ENCODE data around the gene YBEY. TPM values are rescaled to one million over a fixed set of nuclear protein-coding genes. Genes with fewer than 3 reads are reported as not detected.

YBEY gene
- total and polyA plus RNA-seq, 2 of the 13 experiments (the other 11 are each of a cell fraction or from before 2014, with no cell fraction given), result 6.5 to 8.9 TPM

DNA sequence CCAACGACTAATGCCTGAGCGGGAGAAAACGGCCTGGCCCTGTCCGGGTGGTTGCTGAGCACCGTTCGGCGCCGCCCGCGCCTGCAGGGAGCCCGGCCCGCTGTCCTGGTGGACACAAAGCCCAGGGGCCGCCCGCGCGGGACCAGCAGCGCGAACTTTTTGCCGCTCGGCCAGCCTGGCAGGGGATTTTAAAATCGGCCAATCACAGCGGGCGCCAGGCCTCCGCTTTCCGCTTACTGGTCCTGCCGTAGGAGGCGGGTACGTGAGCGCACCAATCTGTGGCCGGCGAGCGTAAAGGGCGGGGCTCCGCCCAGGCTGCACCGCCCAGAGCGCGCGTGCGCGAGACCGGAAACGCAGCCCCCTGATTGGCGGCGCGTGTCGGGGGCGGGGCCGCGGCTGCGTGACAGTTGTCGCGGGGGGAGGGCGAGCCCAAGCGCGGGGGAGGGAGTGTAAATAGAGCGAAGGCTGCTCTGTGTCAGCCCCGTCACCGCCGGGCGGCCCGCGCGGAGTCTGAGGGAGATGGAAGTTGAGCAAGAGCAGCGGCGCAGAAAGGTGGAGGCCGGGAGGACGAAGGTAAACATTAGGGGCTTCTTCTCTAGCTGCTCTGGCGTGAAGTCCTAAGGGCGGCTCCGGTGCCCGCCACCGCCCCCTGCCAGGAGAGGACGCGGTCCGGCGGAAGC, 37.7 kb downstream of the YBEY start, which contains the start of the genes C21orf58 and PCNT (continued):
- TF ChIP-seq, protein P1, sequence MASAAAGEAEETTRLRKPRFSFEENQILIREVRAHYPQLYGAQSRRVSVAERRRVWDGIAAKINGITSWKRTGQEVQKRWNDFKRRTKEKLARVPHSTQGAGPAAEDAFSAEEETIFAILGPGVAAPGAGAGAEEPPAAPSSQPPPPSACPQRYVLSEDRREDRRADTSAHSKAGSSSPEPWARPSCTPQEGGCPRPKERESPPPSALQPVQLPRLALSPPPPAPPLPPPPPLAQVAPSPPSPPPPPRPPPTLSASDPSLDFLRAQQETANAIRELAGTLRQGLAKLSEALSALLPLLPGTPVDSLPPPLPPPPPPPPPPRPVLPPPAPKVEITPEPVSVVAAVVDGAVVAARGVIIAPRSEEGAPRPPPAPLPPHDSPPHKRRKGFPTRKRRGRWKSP (CRISPR knock-in tag; IDR thresholded peaks at IDR 0.05), result peak; percentile 93
- TF ChIP-seq, protein P2, sequence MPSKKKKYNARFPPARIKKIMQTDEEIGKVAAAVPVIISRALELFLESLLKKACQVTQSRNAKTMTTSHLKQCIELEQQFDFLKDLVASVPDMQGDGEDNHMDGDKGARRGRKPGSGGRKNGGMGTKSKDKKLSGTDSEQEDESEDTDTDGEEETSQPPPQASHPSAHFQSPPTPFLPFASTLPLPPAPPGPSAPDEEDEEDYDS (CRISPR knock-in tag; IDR thresholded peaks at IDR 0.05), result peak; percentile 73
- TF ChIP-seq KAT7 (CRISPR knock-in tag; IDR thresholded peaks at IDR 0.05; ENCODE audit: borderline replicate concordance) (0 out of 2 replicates have a peak, but pooled peaks have one; percentile 10), ZFP90 (CRISPR knock-in tag; IDR thresholded peaks at IDR 0.05; ENCODE audit: borderline replicate concordance) (no peak), ZEB1 (IDR thresholded peaks at IDR 0.05; ENCODE audit: insufficient replicate concordance, low read depth) (no peak), NR2F2 (IDR thresholded peaks at IDR 0.05; ENCODE audit: borderline replicate concordance, low read depth) (no peak), ZNF264 (CRISPR knock-in tag; IDR thresholded peaks at IDR 0.05) (no peak), SP5 (CRISPR knock-in tag; IDR thresholded peaks at IDR 0.05; ENCODE audit: borderline replicate concordance, low read depth) (peak; percentile 70; the same call in 1 of the 2 replicates), ZNF44 (CRISPR knock-in tag; IDR thresholded peaks at IDR 0.05) (no peak), NFE2 (CRISPR knock-in tag; IDR thresholded peaks at IDR 0.05) (no peak)
- TF ChIP-seq, protein P3, sequence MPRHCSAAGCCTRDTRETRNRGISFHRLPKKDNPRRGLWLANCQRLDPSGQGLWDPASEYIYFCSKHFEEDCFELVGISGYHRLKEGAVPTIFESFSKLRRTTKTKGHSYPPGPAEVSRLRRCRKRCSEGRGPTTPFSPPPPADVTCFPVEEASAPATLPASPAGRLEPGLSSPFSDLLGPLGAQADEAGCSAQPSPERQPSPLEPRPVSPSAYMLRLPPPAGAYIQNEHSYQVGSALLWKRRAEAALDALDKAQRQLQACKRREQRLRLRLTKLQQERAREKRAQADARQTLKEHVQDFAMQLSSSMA (CRISPR knock-in tag; IDR thresholded peaks at IDR 0.05), result peak; percentile 66; the same call in 1 of the 2 replicates
- TF ChIP-seq, protein P4, sequence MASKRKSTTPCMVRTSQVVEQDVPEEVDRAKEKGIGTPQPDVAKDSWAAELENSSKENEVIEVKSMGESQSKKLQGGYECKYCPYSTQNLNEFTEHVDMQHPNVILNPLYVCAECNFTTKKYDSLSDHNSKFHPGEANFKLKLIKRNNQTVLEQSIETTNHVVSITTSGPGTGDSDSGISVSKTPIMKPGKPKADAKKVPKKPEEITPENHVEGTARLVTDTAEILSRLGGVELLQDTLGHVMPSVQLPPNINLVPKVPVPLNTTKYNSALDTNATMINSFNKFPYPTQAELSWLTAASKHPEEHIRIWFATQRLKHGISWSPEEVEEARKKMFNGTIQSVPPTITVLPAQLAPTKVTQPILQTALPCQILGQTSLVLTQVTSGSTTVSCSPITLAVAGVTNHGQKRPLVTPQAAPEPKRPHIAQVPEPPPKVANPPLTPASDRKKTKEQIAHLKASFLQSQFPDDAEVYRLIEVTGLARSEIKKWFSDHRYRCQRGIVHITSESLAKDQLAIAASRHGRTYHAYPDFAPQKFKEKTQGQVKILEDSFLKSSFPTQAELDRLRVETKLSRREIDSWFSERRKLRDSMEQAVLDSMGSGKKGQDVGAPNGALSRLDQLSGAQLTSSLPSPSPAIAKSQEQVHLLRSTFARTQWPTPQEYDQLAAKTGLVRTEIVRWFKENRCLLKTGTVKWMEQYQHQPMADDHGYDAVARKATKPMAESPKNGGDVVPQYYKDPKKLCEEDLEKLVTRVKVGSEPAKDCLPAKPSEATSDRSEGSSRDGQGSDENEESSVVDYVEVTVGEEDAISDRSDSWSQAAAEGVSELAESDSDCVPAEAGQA (IDR thresholded peaks at IDR 0.05; ENCODE audit: low read depth), result no peak
- TF ChIP-seq, protein P4 (CRISPR knock-in tag; IDR thresholded peaks at IDR 0.05; ENCODE audit: borderline replicate concordance), result no peak
- TF ChIP-seq, protein P5, sequence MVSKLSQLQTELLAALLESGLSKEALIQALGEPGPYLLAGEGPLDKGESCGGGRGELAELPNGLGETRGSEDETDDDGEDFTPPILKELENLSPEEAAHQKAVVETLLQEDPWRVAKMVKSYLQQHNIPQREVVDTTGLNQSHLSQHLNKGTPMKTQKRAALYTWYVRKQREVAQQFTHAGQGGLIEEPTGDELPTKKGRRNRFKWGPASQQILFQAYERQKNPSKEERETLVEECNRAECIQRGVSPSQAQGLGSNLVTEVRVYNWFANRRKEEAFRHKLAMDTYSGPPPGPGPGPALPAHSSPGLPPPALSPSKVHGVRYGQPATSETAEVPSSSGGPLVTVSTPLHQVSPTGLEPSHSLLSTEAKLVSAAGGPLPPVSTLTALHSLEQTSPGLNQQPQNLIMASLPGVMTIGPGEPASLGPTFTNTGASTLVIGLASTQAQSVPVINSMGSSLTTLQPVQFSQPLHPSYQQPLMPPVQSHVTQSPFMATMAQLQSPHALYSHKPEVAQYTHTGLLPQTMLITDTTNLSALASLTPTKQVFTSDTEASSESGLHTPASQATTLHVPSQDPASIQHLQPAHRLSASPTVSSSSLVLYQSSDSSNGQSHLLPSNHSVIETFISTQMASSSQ (IDR thresholded peaks at IDR 0.05; ENCODE audit: low read depth), result no peak
- TF ChIP-seq, protein P5 (CRISPR knock-in tag; IDR thresholded peaks at IDR 0.05; ENCODE audit: borderline replicate concordance), result no peak
- TF ChIP-seq, protein P6, sequence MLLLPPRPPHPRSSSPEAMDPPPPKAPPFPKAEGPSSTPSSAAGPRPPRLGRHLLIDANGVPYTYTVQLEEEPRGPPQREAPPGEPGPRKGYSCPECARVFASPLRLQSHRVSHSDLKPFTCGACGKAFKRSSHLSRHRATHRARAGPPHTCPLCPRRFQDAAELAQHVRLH (CRISPR knock-in tag; IDR thresholded peaks at IDR 0.05; ENCODE audit: borderline replicate concordance, low read depth), result no peak
